NCI-H1092 (cell line): ENCODE measurements around the gene GRK6.

Source experiments
- DNase-seq: peaks from one replicate; lab custom pipeline; 2025; lab: John Stamatoyannopoulos, UW

Gene GRK6

DNA sequence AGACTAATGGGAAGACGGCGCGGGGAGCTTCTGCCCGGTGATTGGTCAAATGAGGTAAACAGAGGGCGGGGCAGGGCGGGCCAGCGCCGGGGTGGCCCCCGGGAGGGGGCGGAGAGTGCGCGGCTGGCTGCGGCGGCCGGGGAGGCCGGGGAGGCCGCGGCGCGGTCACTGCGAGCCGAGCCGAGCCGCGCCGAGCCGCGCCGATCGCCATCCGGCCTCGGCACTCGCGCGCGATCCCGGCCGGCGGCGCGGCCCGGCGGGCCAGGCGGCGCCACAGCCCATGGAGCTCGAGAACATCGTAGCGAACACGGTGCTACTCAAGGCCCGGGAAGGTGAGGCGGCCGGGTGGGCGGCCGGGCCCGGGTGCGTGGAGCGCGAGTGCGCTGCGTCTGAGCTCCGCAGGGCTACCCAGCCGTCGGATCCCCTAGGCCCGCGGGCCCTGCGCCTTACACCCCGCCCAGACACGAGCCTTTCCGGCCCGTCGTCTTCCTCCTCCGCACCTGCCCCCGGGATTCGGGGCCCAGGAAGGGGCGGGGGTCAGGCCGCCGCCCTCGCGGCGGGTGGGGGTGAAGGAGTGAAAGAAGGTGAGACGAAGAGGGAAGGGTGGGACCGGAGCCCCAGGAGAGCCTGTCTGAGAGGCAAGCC lies at the start of gene GRK6:
TSS of gene GRK6 (plus strand) at position 111 of the 645 bp plus-strand sequence. CDS start at position 281, 170 bp downstream.
- DNase-seq = no peak

DNA sequence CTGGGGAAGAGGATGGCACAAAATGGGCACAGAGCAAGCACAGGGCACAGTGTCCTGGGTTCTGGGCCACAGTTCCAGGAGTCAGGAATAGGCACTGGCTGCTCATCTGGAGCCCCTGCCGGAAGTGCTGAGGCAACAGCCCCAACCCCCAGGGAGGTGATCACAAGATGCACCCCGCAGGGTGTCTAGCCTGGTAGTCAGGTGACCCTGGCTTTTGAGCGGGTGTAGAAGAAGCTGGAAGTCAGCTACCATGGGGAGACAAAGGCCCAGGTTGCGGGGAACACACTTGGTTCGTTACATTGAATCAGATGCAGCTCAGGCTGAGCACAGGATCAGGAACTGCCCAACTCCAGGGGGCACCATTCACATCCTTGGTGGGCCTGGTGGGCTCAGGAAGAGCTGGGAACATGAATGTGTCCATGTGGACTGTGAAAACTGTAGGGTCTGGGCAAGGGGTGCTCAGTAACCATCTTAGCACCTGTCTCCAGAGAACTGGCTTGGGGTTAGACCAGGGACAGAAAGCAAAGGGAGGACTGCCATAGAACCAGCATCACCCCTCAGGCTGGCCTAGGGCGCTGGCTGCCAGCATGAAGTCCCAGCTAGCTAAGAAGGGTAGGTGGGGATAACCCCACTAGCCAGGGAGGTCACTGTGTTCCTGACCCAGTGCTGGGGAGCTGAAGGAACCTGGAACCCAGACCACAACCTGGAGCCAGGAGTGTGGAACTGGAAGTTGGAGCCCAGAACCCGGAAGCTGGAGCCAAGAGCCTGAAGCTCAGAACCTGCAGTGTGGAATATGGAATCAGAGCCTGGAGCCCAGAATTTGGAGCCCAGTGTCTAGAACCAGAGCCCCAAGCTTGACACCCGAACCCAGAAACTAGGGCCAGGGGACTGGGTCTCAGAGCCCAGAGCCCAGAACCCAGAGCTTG lies 48.4 kb upstream of the GRK6 start:
- no peak for DNase-seq

DNA sequence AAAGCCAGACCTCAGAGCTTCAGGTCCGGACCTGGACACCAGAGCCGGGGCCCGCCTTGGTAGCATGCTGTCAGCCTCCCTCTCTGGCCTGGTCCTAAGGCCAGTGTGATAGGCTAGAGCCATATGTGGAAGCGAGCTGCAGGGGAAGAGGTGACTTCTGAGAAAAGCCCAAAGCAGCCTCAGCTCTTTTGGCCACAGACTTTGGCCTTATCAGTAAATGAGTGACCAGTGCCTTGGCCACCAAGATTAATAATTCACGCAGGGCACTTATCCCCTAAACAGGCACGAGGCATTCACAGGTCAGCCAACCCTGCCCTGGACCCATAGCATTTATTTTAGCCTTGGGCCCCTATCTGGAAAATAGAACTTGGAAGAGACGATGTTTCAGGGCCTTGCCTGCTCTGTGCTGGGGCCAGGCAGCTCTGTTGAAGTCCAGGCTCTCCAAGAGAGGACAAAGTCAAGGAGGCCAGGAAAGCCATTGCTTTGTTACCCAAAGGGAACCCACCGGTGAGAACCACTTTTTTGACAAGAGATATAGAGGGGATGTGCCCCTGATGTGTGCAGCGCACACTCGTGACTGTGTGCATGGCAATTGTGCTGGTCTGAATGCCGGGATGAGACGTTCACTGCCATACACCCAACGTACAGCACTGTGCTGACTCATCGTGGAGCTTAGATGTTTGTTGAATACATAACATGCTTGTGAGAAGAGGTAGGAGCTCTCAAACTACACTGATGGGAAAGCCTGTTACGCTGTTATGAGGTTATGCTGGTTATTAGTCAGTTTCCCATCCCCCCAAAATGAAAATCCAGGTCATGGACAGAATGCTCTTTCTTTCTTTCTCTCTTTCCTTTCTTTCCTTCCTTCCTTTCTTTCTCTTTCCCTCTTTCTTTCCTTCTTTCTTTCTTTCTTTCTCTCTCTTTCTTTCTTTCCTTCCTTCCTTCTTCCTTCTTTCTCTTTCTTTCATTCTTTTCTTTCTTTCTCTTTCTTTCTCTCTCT lies 47.3 kb upstream of the GRK6 start:
- no peak for DNase-seq

GRCh38 chr5:177380805-177381126 lies 45.7 kb upstream of the GRK6 start:
- no peak for DNase-seq

DNA sequence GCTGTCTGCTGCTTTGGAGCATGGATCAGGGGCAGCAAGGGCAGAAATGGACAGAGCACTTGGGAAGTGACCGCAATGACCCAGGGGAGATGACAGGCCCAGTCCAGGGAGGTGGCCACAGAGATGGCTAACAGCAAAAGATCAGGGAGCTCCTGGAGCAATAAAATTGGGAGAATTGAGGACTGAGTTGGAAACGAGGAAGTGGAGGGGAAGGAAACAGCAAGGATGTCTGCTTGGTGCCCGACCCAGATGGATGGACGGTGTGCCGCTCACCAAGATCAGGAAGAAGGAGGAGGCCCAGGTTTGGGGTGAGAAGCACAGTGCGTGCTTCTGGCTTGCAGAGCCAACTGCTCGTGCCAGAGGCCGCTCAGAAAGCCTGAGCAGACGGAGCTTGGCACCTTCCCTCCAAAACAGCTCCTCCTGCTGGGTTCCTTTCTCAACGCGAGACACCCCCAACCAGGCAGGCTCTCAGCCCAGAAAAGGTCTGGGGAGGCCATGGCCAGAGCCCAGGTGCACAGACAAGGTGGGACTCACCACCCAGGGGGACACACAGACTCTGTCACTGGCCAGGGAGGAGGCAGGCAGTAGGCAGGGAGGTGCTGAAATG lies 44.0 kb upstream of the GRK6 start:
- DNase-seq = no peak

DNA sequence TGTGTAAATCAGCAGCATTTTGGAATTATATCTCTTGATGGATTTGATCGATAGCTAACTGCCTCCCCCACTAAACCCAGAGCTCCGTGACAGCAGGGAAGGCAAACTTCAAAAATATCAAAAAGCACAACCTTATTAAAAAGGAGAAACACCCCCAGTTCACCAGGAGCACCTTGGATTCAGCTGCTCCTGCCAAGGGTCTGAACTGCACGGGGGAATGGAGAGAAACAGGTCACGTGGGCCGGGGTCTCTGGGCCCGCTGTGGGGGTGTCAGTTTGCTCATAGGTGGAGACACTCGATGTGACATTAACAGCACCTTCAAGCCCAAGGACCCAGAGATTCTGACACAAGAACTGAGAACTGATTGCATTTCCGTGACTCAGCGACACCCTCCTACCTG lies 43.3 kb upstream of the GRK6 start:
- no peak for DNase-seq

DNA sequence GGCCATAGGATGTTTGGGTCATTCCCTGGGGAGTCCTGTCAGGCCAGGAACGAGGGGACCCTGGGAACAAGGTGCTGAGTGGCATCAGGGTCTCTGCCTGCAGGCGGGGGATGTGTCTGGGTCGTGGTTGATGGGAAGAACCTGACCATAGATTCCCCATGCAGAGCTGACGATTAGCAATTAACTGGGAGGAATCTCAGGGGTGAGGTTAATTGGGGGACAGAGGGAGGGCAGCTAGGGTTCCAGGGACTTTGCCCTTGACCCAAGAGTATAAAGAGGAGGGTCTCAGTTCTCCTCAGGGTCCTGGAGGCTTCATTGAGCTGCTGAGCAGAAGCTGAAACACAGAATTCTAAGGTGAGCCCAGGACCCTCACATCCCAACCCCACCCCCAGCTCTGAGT lies 42.3 kb upstream of the GRK6 start, which contains the start of gene SLC34A1:
TSS of gene SLC34A1 (plus strand) at position 301 of the 400 bp plus-strand sequence. CDS start 1,308 bp downstream, outside the sequence.
- DNase-seq = no peak

GRCh38 chr5:177385720-177386119 lies 40.8 kb upstream of the GRK6 start:
- DNase-seq = no peak

- no peak for DNase-seq
These were observed 39.9 kb upstream of the GRK6 start for GRCh38 chr5:177386542-177386941.

DNA sequence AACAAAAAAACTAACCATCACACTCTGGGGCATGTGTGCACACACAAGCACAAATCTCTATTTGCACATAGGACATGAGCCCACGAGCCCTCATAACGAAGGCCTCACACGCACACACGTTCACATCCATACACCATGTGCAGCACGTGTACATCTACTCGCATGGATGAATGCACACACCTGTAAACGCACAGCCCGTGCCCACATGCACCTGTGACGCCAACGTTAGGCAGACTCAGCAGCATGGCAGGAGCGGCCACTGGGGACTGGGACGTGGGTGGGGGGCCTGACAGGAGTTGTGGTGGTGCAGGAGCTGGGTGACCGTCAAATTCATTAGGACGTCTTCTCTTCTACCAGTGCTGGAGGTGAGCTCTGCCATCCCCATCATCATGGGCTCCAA lies 39.1 kb upstream of the GRK6 start:
- DNase-seq = no peak

DNA sequence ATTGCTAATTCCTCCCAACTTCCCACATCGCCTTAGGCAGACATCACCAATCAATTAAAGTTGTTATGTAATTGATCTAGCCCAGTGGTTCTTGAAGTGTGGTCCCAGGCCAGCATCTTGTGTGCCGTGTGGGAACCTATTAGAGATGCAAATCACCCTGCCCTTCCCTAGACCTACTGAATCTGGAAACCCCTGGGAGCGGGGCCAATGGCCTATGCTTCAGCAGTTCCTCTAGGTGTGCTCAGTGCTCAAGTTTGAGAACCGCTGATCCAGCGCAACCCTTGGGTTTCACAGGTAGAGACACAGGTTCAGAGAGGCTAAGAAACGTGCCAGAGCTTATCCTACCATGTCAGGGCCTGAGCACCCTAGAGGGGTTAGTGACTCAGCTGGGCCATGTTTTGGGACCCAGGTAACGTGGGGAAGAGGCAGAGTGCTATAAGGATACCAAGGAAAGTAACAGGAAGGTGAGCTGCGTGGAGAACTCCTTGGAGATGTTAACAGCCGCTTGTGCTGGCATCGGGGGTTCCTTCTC lies 37.9 kb upstream of the GRK6 start:
- no peak for DNase-seq

- no peak for DNase-seq
These were observed 37.0 kb upstream of the GRK6 start for GRCh38 chr5:177389241-177390169.

DNA sequence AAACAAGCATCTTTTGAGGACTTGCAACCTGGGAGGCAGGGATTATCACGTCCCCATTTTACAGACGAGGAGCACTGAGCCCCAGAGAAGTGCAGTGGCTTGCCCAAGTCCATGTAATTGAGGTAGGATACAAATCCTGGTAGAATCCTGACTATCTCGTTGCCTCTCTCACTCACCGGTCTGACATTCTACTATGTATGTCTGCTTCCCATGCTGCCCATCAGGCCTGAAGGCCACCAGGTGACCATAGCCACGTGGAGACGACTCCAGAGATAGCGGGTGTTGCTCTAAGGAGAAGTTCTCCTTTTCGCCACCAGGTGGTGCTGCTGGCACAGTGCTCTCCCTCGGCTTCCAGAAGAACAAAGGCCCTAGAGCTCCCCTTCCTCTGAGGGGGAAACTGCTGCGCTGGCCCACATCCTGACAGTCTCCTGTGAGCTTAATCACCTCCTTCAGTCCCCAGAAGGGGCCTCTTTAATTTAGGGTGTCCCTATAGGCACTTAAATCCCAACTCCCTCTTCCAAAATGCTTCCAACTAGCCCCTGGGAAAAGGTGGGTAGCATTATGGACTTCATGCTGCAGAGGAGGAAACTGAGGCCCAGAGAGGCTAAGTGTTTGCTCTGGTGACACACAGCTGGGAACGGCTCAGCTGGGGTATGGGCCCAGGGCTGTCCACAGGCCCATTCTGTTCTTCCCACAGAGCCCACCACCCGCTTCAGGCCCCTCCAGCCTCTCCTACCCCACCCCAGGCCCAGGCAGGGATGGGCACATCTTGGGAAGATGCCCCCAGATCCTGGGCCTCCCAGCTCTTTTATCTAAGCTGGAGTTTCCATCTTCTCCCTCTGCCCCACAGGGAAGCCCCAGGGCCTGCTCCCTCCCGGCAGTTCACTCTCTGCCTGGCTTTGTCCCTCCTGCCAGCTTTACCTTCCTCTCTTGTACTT lies 35.8 kb upstream of the GRK6 start:
- peak; percentile 65 for DNase-seq

DNA sequence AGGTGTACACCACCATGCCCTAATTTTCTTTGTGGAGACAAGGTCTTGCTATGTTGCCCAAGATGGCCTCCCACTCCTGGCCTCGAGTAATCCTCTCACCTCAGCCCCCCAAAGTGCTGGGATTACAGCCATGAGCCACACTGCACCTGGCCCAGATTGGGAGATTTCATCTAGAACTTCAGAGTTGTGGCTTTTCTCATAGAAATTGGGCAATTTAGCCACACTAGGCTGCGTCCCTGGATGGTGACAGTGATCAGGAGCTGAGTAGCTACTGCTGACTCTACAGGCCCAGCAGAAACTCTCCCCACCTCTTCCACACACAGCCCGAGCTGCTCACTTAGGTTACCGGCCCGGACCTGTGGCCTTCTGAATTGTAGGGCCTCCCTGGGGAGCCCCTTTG lies 33.7 kb upstream of the GRK6 start:
- no peak for DNase-seq

- DNase-seq = no peak
These were observed 33.2 kb upstream of the GRK6 start for GRCh38 chr5:177393206-177393765.

DNA sequence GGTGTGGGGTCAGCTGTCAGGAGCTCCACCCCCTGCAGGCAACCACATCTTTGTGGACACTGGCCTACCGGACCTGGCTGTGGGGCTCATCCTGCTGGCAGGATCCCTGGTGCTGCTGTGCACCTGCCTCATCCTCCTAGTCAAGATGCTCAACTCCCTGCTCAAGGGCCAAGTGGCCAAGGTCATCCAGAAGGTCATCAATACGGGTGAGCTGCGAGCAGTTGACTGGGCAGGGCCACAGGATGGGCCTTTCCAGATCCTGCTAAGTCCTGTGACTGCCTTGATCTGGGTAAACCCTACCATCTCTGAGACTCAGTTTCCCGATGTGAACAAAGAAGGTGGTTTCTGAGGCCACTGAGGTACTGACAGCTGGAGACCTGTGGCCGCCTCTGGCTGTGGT lies 32.5 kb upstream of the GRK6 start:
- DNase-seq = no peak

- no peak for DNase-seq
These were observed 30.4 kb upstream of the GRK6 start for GRCh38 chr5:177396078-177396477.

- no peak for DNase-seq
These were observed 29.7 kb upstream of the GRK6 start for GRCh38 chr5:177396807-177397206.

DNA sequence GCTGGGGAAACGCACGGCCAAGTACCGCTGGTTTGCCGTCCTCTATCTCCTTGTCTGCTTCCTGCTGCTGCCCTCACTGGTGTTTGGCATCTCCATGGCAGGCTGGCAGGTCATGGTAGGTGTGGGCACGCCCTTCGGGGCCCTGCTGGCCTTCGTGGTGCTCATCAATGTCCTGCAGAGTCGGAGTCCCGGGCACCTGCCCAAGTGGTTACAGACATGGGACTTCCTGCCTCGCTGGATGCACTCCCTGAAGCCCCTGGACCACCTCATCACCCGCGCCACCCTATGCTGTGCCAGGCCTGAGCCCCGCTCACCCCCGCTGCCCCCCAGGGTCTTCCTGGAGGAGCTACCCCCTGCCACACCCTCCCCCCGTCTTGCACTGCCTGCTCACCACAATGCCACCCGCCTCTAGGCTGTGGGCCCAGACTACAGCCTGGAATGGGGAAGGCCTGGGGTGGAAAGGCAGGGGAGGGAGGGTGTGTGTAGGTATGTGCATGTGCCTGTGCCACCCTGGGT lies 28.5 kb upstream of the GRK6 start:
- no peak for DNase-seq
